H1 (cell line): ENCODE data around the gene SMCO1. TPM values are rescaled to one million over a fixed set of nuclear protein-coding genes. Genes with fewer than 3 reads are reported as not detected.

ENCODE experiments used
- CTCF ChIA-PET: fragments of 300-600 bp; sonication (Branson Sonifier 250); formaldehyde crosslinking; loops from one replicate; lab custom pipeline; 2021; ENCODE audit not compliant: partially characterized antibody; lab: Charles Lee
- POLR2A ChIA-PET: fragments of 300-600 bp; sonication (Branson Sonifier 250); formaldehyde crosslinking; loops from one replicate; lab custom pipeline; 2021; ENCODE audit warnings: inconsistent platforms; ENCODE audit not compliant: partially characterized antibody; lab: Charles Lee
- DNase-seq, 2 experiments: peaks; one replicate each; pipeline versions ENCODE4 v3.0.0 to v3.0.0-alpha.2; 2010 to 2022; ENCODE audit warnings: low spot score in 2 of 2, low read depth in 1 of 2, mixed read lengths in 1 of 2
- FAIRE-seq: peaks from 2 replicates; lab custom pipeline; 2011; peaks lifted over from hg19 to GRCh38; lab: Jason Lieb, UNC
- H2AFZ ChIP-seq: 2 replicates; pipeline ENCODE4 v1.8.1; 2012; ENCODE audit warnings: low read length, inconsistent platforms
- H2AK5ac ChIP-seq: 2 replicates; pipeline ENCODE4 v1.6.1; 2013; ENCODE audit warnings: low read depth, low read length
- H2BK120ac ChIP-seq: replicated peaks from 2 replicates; pipeline ENCODE3; 2013; ENCODE audit warnings: low read depth, low read length, inconsistent platforms
- H2BK12ac ChIP-seq: 2 replicates; pipeline ENCODE4 v1.6.1; 2013; ENCODE audit warnings: low read depth, low read length
- H2BK15ac ChIP-seq: 2 replicates; pipeline ENCODE4 v1.6.1; 2013; ENCODE audit warnings: low read length
- H2BK20ac ChIP-seq: 2 replicates; pipeline ENCODE4 v1.6.1; 2013; ENCODE audit warnings: low read length
- H2BK5ac ChIP-seq: 2 replicates; pipeline ENCODE4 v1.6.1; 2013; ENCODE audit warnings: low read depth, low read length
- H3K14ac ChIP-seq: 2 replicates; pipeline ENCODE4 v1.6.1; 2013; ENCODE audit warnings: inconsistent platforms; ENCODE audit not compliant: insufficient read length
- H3K18ac ChIP-seq: 2 replicates; pipeline ENCODE4 v1.6.1; 2013; ENCODE audit warnings: low read length; ENCODE audit errors: extremely low read depth
- H3K23ac ChIP-seq: 2 replicates; pipeline ENCODE4 v1.6.1; 2013; ENCODE audit warnings: inconsistent platforms; ENCODE audit not compliant: insufficient read length
- H3K23me2 ChIP-seq: 2 replicates; pipeline ENCODE4 v1.6.1; 2013; ENCODE audit warnings: low read depth, low read length
- H3K27ac ChIP-seq: 2 replicates; pipeline ENCODE4 v1.6.1; 2011; ENCODE audit warnings: low read depth, low read length, inconsistent platforms
- H3K27me3 ChIP-seq, 4 experiments: replicated peaks in 1 of 4; 1 replicate in 1 of 4; 2 replicates in 3 of 4; pipeline versions ENCODE4 v1.6.1 to v1.8.1; 2011 to 2013; ENCODE audit warnings: low read length in 3 of 4, mild to moderate bottlenecking in 3 of 4, inconsistent platforms in 2 of 4, mixed read lengths in 2 of 4, moderate library complexity in 1 of 4; ENCODE audit not compliant: control insufficient read depth in 3 of 4, insufficient read depth in 3 of 4; ENCODE audit errors: extremely low read depth in 1 of 4
- H3K36me3 ChIP-seq, 4 experiments: 2 replicates each; pipeline versions ENCODE4 v1.6.1 to v1.8.1; 2011 to 2013; ENCODE audit warnings: mild to moderate bottlenecking in 4 of 4, low read length in 3 of 4, moderate library complexity in 2 of 4, control low read depth in 1 of 4, inconsistent platforms in 1 of 4; ENCODE audit not compliant: insufficient read depth in 4 of 4, control insufficient read depth in 2 of 4
- H3K4ac ChIP-seq: replicated peaks from 2 replicates; pipeline ENCODE3; 2013; ENCODE audit warnings: low read length, low read depth, mixed read lengths, inconsistent platforms; ENCODE audit not compliant: insufficient read length
- H3K4me1 ChIP-seq, 4 experiments: replicated peaks in 1 of 4; 1 replicate in 1 of 4; 2 replicates in 3 of 4; pipeline versions ENCODE4 v1.6.1 to v1.8.1; 2011 to 2013; ENCODE audit warnings: low read length in 3 of 4, inconsistent platforms in 2 of 4, mixed read lengths in 1 of 4; ENCODE audit not compliant: insufficient read depth in 4 of 4, control insufficient read depth in 3 of 4
- H3K4me2 ChIP-seq, 2 experiments: 2 replicates each; pipeline versions ENCODE4 v1.6.1 to v1.8.1; 2011 to 2013; ENCODE audit warnings: low read depth in 2 of 2, low read length in 2 of 2, control low read depth in 1 of 2, inconsistent platforms in 1 of 2, mild to moderate bottlenecking in 1 of 2; ENCODE audit not compliant: insufficient read depth in 1 of 2
- H3K4me3 ChIP-seq, 4 experiments: fragments of 200-600, 300-600 bp in 1 of 4; sonication (generic), shearing (Covaris generic), sonication (Bioruptor Twin) in 1 of 4; 2 replicates each; pipeline versions ENCODE4 v1.5.1 to v1.8.1; 2011 to 2016; ENCODE audit warnings: low read length in 4 of 4, low read depth in 3 of 4, control low read depth in 2 of 4, inconsistent platforms in 2 of 4, mild to moderate bottlenecking in 2 of 4, mixed read lengths in 1 of 4, moderate library complexity in 1 of 4; ENCODE audit not compliant: insufficient read depth in 2 of 4; ENCODE audit errors: extremely low read depth in 1 of 4
- H3K56ac ChIP-seq: replicated peaks from 2 replicates; pipeline ENCODE3; 2013; ENCODE audit warnings: low read depth, mild to moderate bottlenecking, mixed read lengths, low read length, inconsistent platforms; ENCODE audit not compliant: insufficient read length
- H3K79me1 ChIP-seq: 2 replicates; pipeline ENCODE4 v1.6.1; 2013; ENCODE audit warnings: low read depth, low read length, control low read depth
- H3K79me2 ChIP-seq, 2 experiments: 2 replicates each; pipeline versions ENCODE4 v1.6.1 to v1.8.1; 2012 to 2013; ENCODE audit warnings: low read length in 2 of 2, mild to moderate bottlenecking in 2 of 2, inconsistent platforms in 1 of 2; ENCODE audit not compliant: insufficient read depth in 2 of 2, control insufficient read depth in 1 of 2
- H3K9ac ChIP-seq, 4 experiments: replicated peaks in 1 of 4; 1 replicate in 1 of 4; 2 replicates in 3 of 4; pipeline versions ENCODE4 v1.6.1 to v1.8.1; 2011 to 2013; ENCODE audit warnings: low read depth in 3 of 4, low read length in 3 of 4, control low read depth in 2 of 4, mild to moderate bottlenecking in 2 of 4, moderate library complexity in 2 of 4, inconsistent platforms in 1 of 4; ENCODE audit errors: extremely low read depth in 1 of 4
- H3K9me3 ChIP-seq, 2 experiments: 2 replicates each; pipeline versions ENCODE4 v1.6.1 to v1.8.1; 2012 to 2013; ENCODE audit warnings: mild to moderate bottlenecking in 2 of 2, moderate library complexity in 2 of 2, control low read depth in 1 of 2, inconsistent platforms in 1 of 2, low read depth in 1 of 2, low read length in 1 of 2, mixed read lengths in 1 of 2; ENCODE audit not compliant: insufficient read depth in 2 of 2
- H4K20me1 ChIP-seq, 2 experiments: replicated peaks in 1 of 2; 2 replicates each; pipeline versions ENCODE3 to v1.8.1; 2011 to 2013; ENCODE audit warnings: inconsistent platforms in 2 of 2, low read length in 2 of 2, mild to moderate bottlenecking in 1 of 2; ENCODE audit not compliant: insufficient read depth in 2 of 2, control insufficient read depth in 1 of 2
- H4K5ac ChIP-seq: 2 replicates; pipeline ENCODE4 v1.6.1; 2013; ENCODE audit warnings: low read length, low read depth, mixed read lengths, inconsistent platforms; ENCODE audit not compliant: insufficient read length
- H4K8ac ChIP-seq: 2 replicates; pipeline ENCODE4 v1.8.0; 2013; ENCODE audit warnings: mild to moderate bottlenecking, moderate library complexity, low read length, inconsistent platforms; ENCODE audit not compliant: insufficient read depth; ENCODE audit errors: extremely low read depth
- H4K91ac ChIP-seq: replicated peaks from 2 replicates; pipeline ENCODE3; 2013; ENCODE audit warnings: low read length, mixed read lengths, inconsistent platforms; ENCODE audit not compliant: insufficient read length
- ATF3 ChIP-seq: IDR thresholded peaks from 2 replicates; pipeline ENCODE4 v1.6.1; 2011; ENCODE audit warnings: low read depth, mild to moderate bottlenecking, low read length; ENCODE audit not compliant: insufficient read depth
- BACH1 ChIP-seq: IDR thresholded peaks from 2 replicates; pipeline ENCODE4 v1.6.1; 2012; ENCODE audit warnings: low read length, improper control_type of control experiment
- BRCA1 ChIP-seq: IDR thresholded peaks from 2 replicates; pipeline ENCODE4 v1.6.1; 2012; ENCODE audit warnings: low read depth, low read length, improper control_type of control experiment
- CHD2 ChIP-seq: IDR thresholded peaks from 2 replicates; pipeline ENCODE4 v1.6.1; 2012; ENCODE audit warnings: low read length, improper control_type of control experiment
- EP300 ChIP-seq, 2 experiments: IDR thresholded peaks; 1 replicate in 1 of 2; 2 replicates in 1 of 2; pipeline ENCODE4 v1.6.1; 2011 to 2012; ENCODE audit warnings: low read depth in 2 of 2, low read length in 2 of 2, mild to moderate bottlenecking in 2 of 2, borderline replicate concordance in 1 of 2, inconsistent platforms in 1 of 2, moderate library complexity in 1 of 2
- JUND ChIP-seq: IDR thresholded peaks from 2 replicates; pipeline ENCODE4 v1.6.1; 2011; ENCODE audit warnings: mild to moderate bottlenecking, improper control_type of control experiment, low read length
- KDM1A ChIP-seq: fragments of 200-600, 300-600 bp; sonication (generic); IDR thresholded peaks from 2 replicates; pipeline ENCODE4 v1.7.1; 2016; ENCODE audit warnings: mild to moderate bottlenecking, low read length, borderline replicate concordance
- KDM5A ChIP-seq: fragments of 200-600 bp; IDR thresholded peaks from 2 replicates; pipeline ENCODE4 v1.7.1; 2012; ENCODE audit warnings: mild to moderate bottlenecking, low read length, inconsistent platforms, mixed read lengths
- MAFK ChIP-seq: IDR thresholded peaks from 2 replicates; pipeline ENCODE4 v1.6.1; 2012; ENCODE audit warnings: low read depth, mild to moderate bottlenecking, improper control_type of control experiment, low read length
- POLR2A ChIP-seq, 2 experiments: IDR thresholded peaks; 1 replicate in 1 of 2; 2 replicates in 1 of 2; pipeline ENCODE4 v1.6.1; 2011; ENCODE audit warnings: low read depth in 2 of 2, low read length in 2 of 2, mild to moderate bottlenecking in 2 of 2; ENCODE audit errors: control extremely low read depth in 1 of 2
- POLR2AphosphoS5 ChIP-seq: IDR thresholded peaks from 2 replicates; pipeline ENCODE4 v1.6.1; 2011; ENCODE audit warnings: low read depth, low read length
- RAD21 ChIP-seq, 2 experiments: IDR thresholded peaks in 1 of 2; conservative IDR thresholded peaks in 1 of 2; 2 replicates each; pipeline ENCODE4 v1.6.1; 2011; ENCODE audit warnings: low read depth in 2 of 2, low read length in 2 of 2, improper control_type of control experiment in 1 of 2, inconsistent platforms in 1 of 2, mild to moderate bottlenecking in 1 of 2, moderate library complexity in 1 of 2
- SIX5 ChIP-seq: IDR thresholded peaks from 2 replicates; pipeline ENCODE4 v1.6.1; 2011; ENCODE audit warnings: mild to moderate bottlenecking, low read depth, low read length
- SRF ChIP-seq: IDR thresholded peaks from 2 replicates; pipeline ENCODE4 v1.6.1; 2011; ENCODE audit warnings: mild to moderate bottlenecking, low read depth, low read length, moderate library complexity
- WGBS, 2 experiments: shearing (Covaris generic) in 1 of 2; methylation state at CpG; one replicate each; pipeline versions ENCODE4 v1.1.6 to v1.1.7; 2013 to 2015; ENCODE audit warnings: low lambda C conversion rate in 2 of 2, mixed read lengths in 2 of 2, inconsistent platforms in 1 of 2, low coverage in 1 of 2, missing lambda C conversion rate in 1 of 2; ENCODE audit not compliant: insufficient replicate concordance in 2 of 2, insufficient coverage in 1 of 2, insufficient read length in 1 of 2; ENCODE audit errors: extremely low coverage in 1 of 2, missing lambda C conversion rate in 1 of 2; 5-methylcytosine and 5-hydroxymethylcytosine counted together
- polyA plus RNA-seq, 7 experiments: library from polyadenylated mRNA; depleted of rRNA in 3 of 7; stranded (reverse) in 5 of 7; unstranded in 2 of 7; fragments of >200 nt in 5 of 7; fragments of 200-250 nt in 2 of 7; gene quantifications; 1 replicate in 5 of 7; 2 replicates in 1 of 7; 4 replicates in 1 of 7; pipeline versions ENCODE4 v1.2.1 to v1.2.3, GENCODE V29; 2011 to 2013; ENCODE audit warnings: missing spikeins in 2 of 7, mixed read lengths in 2 of 7
- total RNA-seq: library from RNA; stranded (reverse); fragmentation: NEBNext Ultra II Directional; extraction: Animal tissue kit (Norgen Biotek cat#: 25700); gene quantifications from 2 replicates; pipeline ENCODE4 v1.2.1, GENCODE V29; 2021

The SMCO1 gene
- total and polyA plus RNA-seq, 2 of the 8 experiments (the other 6 are each of a cell fraction or from before 2014, with no cell fraction given): 0.03 TPM; not detected in 1

- peak; percentile 81 for FAIRE-seq
- no peak overlapping the region for H2AK5ac ChIP-seq
- H2BK20ac ChIP-seq: no peak overlapping the region
- H3K79me1 ChIP-seq: no peaks in the 10 kb centered on the region
- H3K4me3 ChIP-seq: peak overlapping the region in 1 of 4 experiments; percentile 32; a peak in 1 of 8 replicates
- DNase-seq: peak; percentile 66 to 83
- no peak overlapping the region for H4K8ac ChIP-seq
- H4K91ac ChIP-seq: no peak overlapping the region
- H3K4me1 ChIP-seq: peaks cover 0 to 6% (median 3%) of the 10 kb centered on the region in 4 experiments; a peak in 4 of 7 replicates
- H3K79me2 ChIP-seq: no peaks in the 10 kb centered on the region
- H3K9me3 ChIP-seq: peaks cover 3 to 5% of the 10 kb centered on the region in 2 experiments; a peak in 2 of 4 replicates
- H2BK120ac ChIP-seq: no peak overlapping the region
- WGBS, 2 experiments: 14% methylated on average over 14 of the region's 14 CpGs; no CpG with 5 or more reads in 1 of the 2 experiments
- H3K4ac ChIP-seq: no peak overlapping the region
- H2BK12ac ChIP-seq: no peak overlapping the region
- peaks cover 2% of the 10 kb centered on the region; the same call in 1 of the 2 replicates for H3K23me2 ChIP-seq
- ChIA-PET CTCF (no interaction called here), POLR2A (interaction anchor here (0.6 to 1.0 kb wide), 4 partner anchors 14 to 108 kb away, joined by 3 read pairs; no protein-coding TSS in a partner anchor)
- no peak overlapping the region for H3K56ac ChIP-seq
- no peaks in the 10 kb centered on the region for H3K36me3 ChIP-seq
- no peak overlapping the region for H2BK5ac ChIP-seq
- H3K27ac ChIP-seq: no peak overlapping the region; the same call in 1 of the 2 replicates
- peak overlapping the region in 1 of 2 experiments; percentile 50; a peak in 2 of 4 replicates for H3K4me2 ChIP-seq
- no peak overlapping the region for H3K14ac ChIP-seq
- no peak overlapping the region for H2AFZ ChIP-seq
- no peak overlapping the region for H3K23ac ChIP-seq
- H4K20me1 ChIP-seq: no peaks in the 10 kb centered on the region
- no peak overlapping the region for H3K9ac ChIP-seq
- no peak overlapping the region for H2BK15ac ChIP-seq
- H4K5ac ChIP-seq: no peak overlapping the region
- H3K18ac ChIP-seq: no peak overlapping the region
- no peaks in the 10 kb centered on the region for H3K27me3 ChIP-seq
- TF ChIP-seq BRCA1: no peak
- TF ChIP-seq SRF: no peak
- no peak for TF ChIP-seq BACH1
- TF ChIP-seq POLR2AphosphoS5: no peak
- no peak for TF ChIP-seq ATF3
- no peak; the same call in 1 of the 2 replicates for TF ChIP-seq JUND
- no peak for TF ChIP-seq SIX5
- TF ChIP-seq CHD2: no peak; the same call in 1 of the 2 replicates
- TF ChIP-seq KDM5A: no peak
- no peak for TF ChIP-seq MAFK
- TF ChIP-seq RAD21 (IDR thresholded peaks at IDR 0.05 in 1 of 2, conservative IDR thresholded peaks at IDR 0.05 in 1 of 2; ENCODE audit: low read depth in 2 of 2, low read length in 2 of 2): no peak
- TF ChIP-seq EP300 (IDR thresholded peaks at IDR 0.05; ENCODE audit: borderline replicate concordance in 1 of 2, low read depth in 2 of 2, low read length in 2 of 2): peak in 1 of 2 experiments; percentile 29; a peak in 1 of 3 replicates
- TF ChIP-seq POLR2A (IDR thresholded peaks at IDR 0.05; ENCODE audit: control extremely low read depth in 1 of 2, low read depth in 2 of 2, low read length in 2 of 2): no peak
- peak; percentile 55; the same call in 1 of the 2 replicates for TF ChIP-seq KDM1A
These were observed 18.1 kb upstream of the SMCO1 start for GRCh38 chr3:196533260-196533681.
